Effector memory CD4-positive, alpha-beta T cell (primary cell): ENCODE results near the gene ASB6.
A peak's percentile ranks its signal among the peaks of the same experiment; 100 is the strongest.

Experiments used
- DNase-seq, 3 donors: peaks; one replicate each; pipeline ENCODE4 v3.0.0-alpha.2; 2020
- H3K27ac ChIP-seq: 2 replicates; pipeline ENCODE4 v1.7.0; 2013; ENCODE audit warnings: mild to moderate bottlenecking, low read length, moderate library complexity; ENCODE audit not compliant: insufficient read depth, poor library complexity, severe bottlenecking
- H3K27me3 ChIP-seq: replicated peaks from 2 replicates; pipeline ENCODE4 v1.7.0; 2013; ENCODE audit warnings: mild to moderate bottlenecking, low read length; ENCODE audit not compliant: insufficient read depth, control insufficient read depth, poor library complexity, severe bottlenecking
- H3K36me3 ChIP-seq: 2 replicates; pipeline ENCODE4 v1.7.0; 2013; ENCODE audit warnings: mild to moderate bottlenecking, low read length, moderate library complexity; ENCODE audit not compliant: control insufficient read depth, insufficient read depth
- H3K4me1 ChIP-seq: 2 replicates; pipeline ENCODE4 v1.7.0; 2013; ENCODE audit warnings: low read length, mild to moderate bottlenecking; ENCODE audit not compliant: control insufficient read depth, insufficient read depth, poor library complexity, severe bottlenecking
- H3K4me3 ChIP-seq: 2 replicates; pipeline ENCODE4 v1.7.0; 2013; ENCODE audit warnings: low read length, low read depth, mild to moderate bottlenecking; ENCODE audit not compliant: insufficient read depth, poor library complexity, severe bottlenecking
- H3K9me3 ChIP-seq: 2 replicates; pipeline ENCODE4 v1.7.0; 2013; ENCODE audit warnings: mild to moderate bottlenecking, low read length, moderate library complexity; ENCODE audit not compliant: control insufficient read depth

ASB6 gene

DNA sequence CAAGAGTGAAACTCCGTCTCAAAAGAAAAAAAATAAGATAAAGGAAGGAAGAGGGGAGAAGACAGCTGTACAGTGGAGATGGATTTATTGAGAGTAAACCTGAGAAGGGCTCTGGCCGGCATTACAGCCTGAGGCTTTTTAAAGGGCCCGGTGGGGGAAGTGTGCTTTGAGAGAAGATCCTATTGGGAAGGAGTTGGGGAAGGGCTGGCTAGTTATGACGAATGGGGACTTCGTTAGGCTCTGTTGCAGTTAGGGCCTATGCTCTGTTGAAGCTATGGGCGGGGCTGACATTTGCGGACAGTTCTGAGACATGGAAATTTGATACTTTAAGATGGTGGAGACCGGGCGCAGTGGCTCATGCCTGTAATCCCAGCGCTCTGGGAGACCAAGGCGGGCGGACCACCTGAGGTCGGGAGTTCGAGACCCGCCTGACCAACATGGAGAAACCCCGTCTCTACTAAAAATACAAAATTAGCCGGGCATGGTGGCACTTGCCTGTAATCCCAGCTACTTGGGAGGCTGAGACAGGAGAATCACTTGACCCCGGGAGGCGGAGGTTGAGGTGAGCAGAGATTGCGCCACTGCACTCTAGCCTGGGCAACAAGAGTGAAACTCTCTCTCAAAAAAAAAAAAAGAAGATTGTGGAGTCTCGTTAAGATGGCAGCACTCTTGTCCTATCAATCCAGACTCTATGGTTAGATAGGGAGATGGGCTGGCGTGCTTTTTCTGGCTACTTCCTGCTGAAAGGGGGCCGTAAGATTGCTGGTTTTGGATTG is 54.3 kb downstream of the ASB6 start:
- H3K4me1 ChIP-seq: peaks cover 20% of the 10 kb centered on the region

DNA sequence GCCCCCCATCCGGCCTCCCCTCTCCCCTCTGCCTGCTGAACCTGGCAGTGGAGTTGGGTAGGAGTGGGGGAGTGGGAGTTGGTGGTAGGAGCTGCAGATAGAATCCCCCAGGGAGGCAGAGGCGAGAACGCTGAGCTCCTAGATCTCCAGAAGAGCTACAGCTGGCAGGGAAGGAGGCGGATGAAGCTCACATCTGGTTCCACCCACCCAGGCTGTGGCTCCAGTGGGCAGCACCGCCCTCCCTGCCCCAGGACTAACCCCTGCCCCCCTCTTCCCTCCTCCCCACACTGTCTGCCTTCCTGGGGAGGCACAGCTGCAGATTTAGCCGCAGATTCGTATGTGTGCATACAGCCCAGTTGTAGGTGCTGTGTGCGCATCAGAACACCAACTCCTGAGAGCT is 55.3 kb downstream of the ASB6 start:
- peak in 1 of 3 donors; percentile 22 for DNase-seq
- no peak overlapping the region for H3K27ac ChIP-seq
- no peaks in the 10 kb centered on the region for H3K27me3 ChIP-seq
- no peaks in the 10 kb centered on the region for H3K9me3 ChIP-seq
- H3K4me3 ChIP-seq: no peak overlapping the region
- peaks cover 20% of the 10 kb centered on the region for H3K4me1 ChIP-seq
- no peaks in the 10 kb centered on the region for H3K36me3 ChIP-seq

More for the DNA sequence above, 54.3 kb downstream of the ASB6 start:
- Histone ChIP-seq H3K27ac (no peak overlapping the region), H3K4me3 (no peak overlapping the region), H3K27me3 (no peaks in the 10 kb centered on the region), H3K9me3 (no peaks in the 10 kb centered on the region), H3K36me3 (no peaks in the 10 kb centered on the region)
- DNase-seq: no peak

DNA sequence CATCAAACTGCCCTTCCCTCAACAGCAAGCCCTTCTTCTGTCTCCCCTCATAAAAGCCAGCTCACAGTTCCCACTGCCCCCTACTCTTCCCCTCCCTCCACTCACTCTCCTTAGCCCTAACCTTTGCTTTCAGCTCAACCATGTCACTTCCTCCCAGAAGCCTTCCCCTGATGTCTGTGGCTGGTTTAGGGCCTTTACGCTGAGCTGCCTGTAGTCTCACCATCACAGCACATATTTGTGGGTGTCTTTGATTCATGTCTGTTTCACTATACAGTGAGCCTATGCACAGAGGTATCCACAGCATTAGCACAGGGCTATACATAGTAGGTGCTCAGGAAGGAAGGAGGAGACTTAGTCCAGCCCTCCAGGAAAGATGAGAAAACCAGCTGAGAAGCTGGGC is 55.7 kb downstream of the ASB6 start:
- DNase-seq: no peak
- Histone ChIP-seq H3K9me3 (no peaks in the 10 kb centered on the region), H3K27me3 (no peaks in the 10 kb centered on the region), H3K4me1 (peaks cover 20% of the 10 kb centered on the region), H3K27ac (no peak overlapping the region), H3K36me3 (no peaks in the 10 kb centered on the region), H3K4me3 (no peak overlapping the region)

DNA sequence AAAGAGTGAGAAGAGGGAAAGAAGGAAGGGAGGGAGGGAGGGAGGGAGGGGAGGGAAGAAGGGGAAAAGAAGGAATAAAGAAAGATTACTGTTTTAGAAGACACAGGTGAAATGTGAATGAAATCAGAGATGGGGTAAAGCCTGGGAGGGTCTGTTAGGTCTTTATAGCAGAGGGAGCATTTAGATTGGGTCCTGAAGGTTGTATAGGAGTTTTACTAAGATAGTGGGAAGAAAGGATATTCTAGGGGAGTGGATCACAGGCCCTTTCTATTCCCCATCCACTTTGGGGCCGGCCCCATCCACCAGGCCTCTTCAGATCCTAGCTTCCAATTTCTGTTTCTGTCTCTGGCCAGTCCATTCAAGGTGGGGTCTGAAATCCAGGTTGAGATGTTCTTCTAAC is 56.6 kb downstream of the ASB6 start:
- DNase-seq: no peak
- peaks cover 25% of the 10 kb centered on the region for H3K4me1 ChIP-seq
- H3K4me3 ChIP-seq: no peak overlapping the region
- H3K27me3 ChIP-seq: no peaks in the 10 kb centered on the region
- H3K27ac ChIP-seq: no peak overlapping the region
- no peaks in the 10 kb centered on the region for H3K36me3 ChIP-seq
- H3K9me3 ChIP-seq: no peaks in the 10 kb centered on the region
